ENCODE data around the gene PGF. TPM values are rescaled to one million over a fixed set of nuclear protein-coding genes. Genes with fewer than 3 reads are reported as not detected.

Gene PGF
- total RNA-seq, 1 experiment from 2014 or later = 6.4 TPM

GRCh38 chr14:74962493-74962892 lies 7.1 kb upstream of the PGF start:
- Histone ChIP-seq H3K9ac (ENCODE audit: low read length) (no peak overlapping the region), H3K4me2 (ENCODE audit: low read length) (no peak overlapping the region), H3K9me2 (ENCODE audit: insufficient read depth) (no peaks in the 10 kb centered on the region), H2AFZ (ENCODE audit: low read depth, low read length, poor library complexity, severe bottlenecking) (no peak overlapping the region), H3K27ac (ENCODE audit: low read depth, low read length) (no peak overlapping the region), H3K4me1 (ENCODE audit: control insufficient read depth in 1 of 2, insufficient read depth in 2 of 2, low read length in 2 of 2) (no peaks in the 10 kb centered on the region), H3K79me2 (ENCODE audit: insufficient read depth, low read length) (no peaks in the 10 kb centered on the region), H4K20me1 (ENCODE audit: insufficient read depth) (no peaks in the 10 kb centered on the region), H3K4me3 (replicated peaks in 1 of 2; ENCODE audit: low read depth in 1 of 2, low read length in 2 of 2) (no peak overlapping the region), H3K9me3 (ENCODE audit: control insufficient read depth in 1 of 2, insufficient read depth in 1 of 2, low read depth in 1 of 2, low read length in 2 of 2) (no peaks in the 10 kb centered on the region), H3K27me3 (ENCODE audit: insufficient read depth, low read length) (no peaks in the 10 kb centered on the region), H3K36me3 (ENCODE audit: control insufficient read depth in 1 of 2, insufficient read depth in 2 of 2, low read length in 2 of 2) (no peaks in the 10 kb centered on the region)
- CTCF ChIA-PET = no interaction called here
- no peak for ATAC-seq
- TF ChIP-seq ELF1 (IDR thresholded peaks at IDR 0.05; ENCODE audit: borderline replicate concordance, low read depth) (no peak), JUND (IDR thresholded peaks at IDR 0.05) (no peak), POLR2A (IDR thresholded peaks at IDR 0.05; ENCODE audit: borderline replicate concordance, extremely low read depth, insufficient read depth, insufficient read length) (no peak), ZFX (IDR thresholded peaks at IDR 0.05) (no peak), SRF (IDR thresholded peaks at IDR 0.05; ENCODE audit: low read depth) (no peak), SIN3A (IDR thresholded peaks at IDR 0.05; ENCODE audit: low read depth) (no peak), SP1 (IDR thresholded peaks at IDR 0.05; ENCODE audit: low read depth) (no peak)
- DNase-seq (ENCODE audit: low read depth, low spot score) = no peak
- intact Hi-C loops (cut with micrococcal nuclease) = no loop called here
- POLR2A ChIA-PET = no interaction called here
- RAD21 ChIA-PET (ENCODE audit: low non-redundant PET in 1 of 2, low total read pairs in 2 of 2, uncharacterized antibody in 2 of 2, unreplicated experiment in 2 of 2) = no interaction called here
- no TSS peak for BruUV-seq (replicated peaks)

- H3K9me2 ChIP-seq (ENCODE audit: insufficient read depth) = no peaks in the 10 kb centered on the region
- no peak overlapping the region for H3K27ac ChIP-seq (ENCODE audit: low read depth, low read length)
- no peaks in the 10 kb centered on the region for H3K36me3 ChIP-seq (ENCODE audit: control insufficient read depth in 1 of 2, insufficient read depth in 2 of 2, low read length in 2 of 2)
- H2AFZ ChIP-seq (ENCODE audit: low read depth, low read length, poor library complexity, severe bottlenecking) = no peak overlapping the region
- no peaks in the 10 kb centered on the region for H4K20me1 ChIP-seq (ENCODE audit: insufficient read depth)
- DNase-seq (ENCODE audit: low read depth, low spot score) (no peak), ATAC-seq (no peak)
- H3K79me2 ChIP-seq (ENCODE audit: insufficient read depth, low read length) = no peaks in the 10 kb centered on the region
- no peaks in the 10 kb centered on the region for H3K27me3 ChIP-seq (ENCODE audit: insufficient read depth, low read length)
- ChIA-PET RAD21 (ENCODE audit: low non-redundant PET in 1 of 2, low total read pairs in 2 of 2, uncharacterized antibody in 2 of 2, unreplicated experiment in 2 of 2) (no interaction called here), CTCF (no interaction called here), POLR2A (no interaction called here)
- BruUV-seq (replicated peaks) = no TSS peak
- no peak overlapping the region for H3K4me2 ChIP-seq (ENCODE audit: low read length)
- H3K9me3 ChIP-seq (ENCODE audit: control insufficient read depth in 1 of 2, insufficient read depth in 1 of 2, low read depth in 1 of 2, low read length in 2 of 2) = no peaks in the 10 kb centered on the region
- H3K4me1 ChIP-seq (ENCODE audit: control insufficient read depth in 1 of 2, insufficient read depth in 2 of 2, low read length in 2 of 2) = no peaks in the 10 kb centered on the region
- intact Hi-C loops (cut with micrococcal nuclease) = no loop called here
- no peak overlapping the region for H3K4me3 ChIP-seq (replicated peaks in 1 of 2; ENCODE audit: low read depth in 1 of 2, low read length in 2 of 2)
- H3K9ac ChIP-seq (ENCODE audit: low read length) = no peak overlapping the region
- TF ChIP-seq ZNF274 (IDR thresholded peaks at IDR 0.05; ENCODE audit: low read depth, low read length) (no peak), EZH2 (IDR thresholded peaks at IDR 0.05) (no peak), ZFX (IDR thresholded peaks at IDR 0.05) (no peak), MAX (IDR thresholded peaks at IDR 0.05) (no peak), POLR2A (IDR thresholded peaks at IDR 0.05; ENCODE audit: borderline replicate concordance, extremely low read depth, insufficient read depth, insufficient read length) (no peak), CEBPB (IDR thresholded peaks at IDR 0.05; ENCODE audit: low read depth) (no peak), ELF1 (IDR thresholded peaks at IDR 0.05; ENCODE audit: borderline replicate concordance, low read depth) (no peak), YY1 (IDR thresholded peaks at IDR 0.05; ENCODE audit: extremely low read depth, insufficient replicate concordance, low read depth, low read length) (no peak), CTCF (IDR thresholded peaks at IDR 0.05 in 2 of 3, conservative IDR thresholded peaks at IDR 0.05 in 1 of 3; ENCODE audit: borderline replicate concordance in 1 of 3, insufficient read depth in 1 of 3, low read depth in 2 of 3, low read length in 2 of 3) (no peak), SIN3A (IDR thresholded peaks at IDR 0.05; ENCODE audit: low read depth) (no peak), POLR2AphosphoS5 (IDR thresholded peaks at IDR 0.05; ENCODE audit: low read depth, low read length) (no peak)
Observed at GRCh38 chr14:74962046-74962445, 6.6 kb upstream of the PGF start.
